GM20000 (cell line): Measurements from ENCODE around the gene PALM.
"Not testable (repeated sequence)": the region's sequence is repeated elsewhere in the genome, so short reads cannot be mapped to it uniquely, and the experiment has no call there.

Experiments used
- DNase-seq: peaks from one replicate; pipeline ENCODE4 v3.0.0; 2012; ENCODE audit warnings: low spot score
- TF ChIP-seq, protein P1 (sequence below): IDR thresholded peaks from 2 replicates; pipeline ENCODE4 v1.5.1; 2012; ENCODE audit warnings: mild to moderate bottlenecking, control low read depth; ENCODE audit errors: extremely low read depth, missing control alignments

Gene PALM

DNA sequence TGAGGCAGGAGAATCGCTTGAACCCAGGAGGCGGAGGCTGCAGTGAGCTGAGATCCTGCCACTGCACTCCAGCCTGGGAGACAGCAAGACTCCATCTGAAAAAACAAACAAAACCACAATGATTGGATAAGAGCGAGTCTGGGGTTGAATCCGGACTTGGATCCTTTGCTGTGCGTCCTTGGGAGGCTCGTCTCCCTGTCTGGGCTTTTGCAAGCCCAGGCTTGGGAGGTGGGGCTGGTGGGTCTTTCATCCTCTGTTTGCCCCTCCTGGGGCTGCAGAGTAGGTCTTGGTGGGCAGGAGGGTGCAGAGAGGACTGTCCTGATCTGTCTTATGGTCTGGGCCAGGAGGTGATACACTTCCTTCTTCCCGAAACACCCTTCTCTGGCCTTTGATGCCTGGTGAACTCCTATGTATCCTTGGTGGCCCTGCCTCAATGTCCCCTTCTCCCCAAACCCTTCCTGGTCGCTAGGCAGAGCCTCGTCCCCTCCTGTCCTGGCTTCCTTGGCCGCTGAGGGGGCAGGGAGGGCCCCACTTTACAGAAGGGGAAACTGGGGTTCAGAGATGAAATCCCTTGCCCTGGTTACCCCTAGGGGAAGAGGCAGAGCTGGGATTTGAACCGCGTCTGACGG, 16.8 kb downstream of the PALM start:
- TF ChIP-seq, protein P1, sequence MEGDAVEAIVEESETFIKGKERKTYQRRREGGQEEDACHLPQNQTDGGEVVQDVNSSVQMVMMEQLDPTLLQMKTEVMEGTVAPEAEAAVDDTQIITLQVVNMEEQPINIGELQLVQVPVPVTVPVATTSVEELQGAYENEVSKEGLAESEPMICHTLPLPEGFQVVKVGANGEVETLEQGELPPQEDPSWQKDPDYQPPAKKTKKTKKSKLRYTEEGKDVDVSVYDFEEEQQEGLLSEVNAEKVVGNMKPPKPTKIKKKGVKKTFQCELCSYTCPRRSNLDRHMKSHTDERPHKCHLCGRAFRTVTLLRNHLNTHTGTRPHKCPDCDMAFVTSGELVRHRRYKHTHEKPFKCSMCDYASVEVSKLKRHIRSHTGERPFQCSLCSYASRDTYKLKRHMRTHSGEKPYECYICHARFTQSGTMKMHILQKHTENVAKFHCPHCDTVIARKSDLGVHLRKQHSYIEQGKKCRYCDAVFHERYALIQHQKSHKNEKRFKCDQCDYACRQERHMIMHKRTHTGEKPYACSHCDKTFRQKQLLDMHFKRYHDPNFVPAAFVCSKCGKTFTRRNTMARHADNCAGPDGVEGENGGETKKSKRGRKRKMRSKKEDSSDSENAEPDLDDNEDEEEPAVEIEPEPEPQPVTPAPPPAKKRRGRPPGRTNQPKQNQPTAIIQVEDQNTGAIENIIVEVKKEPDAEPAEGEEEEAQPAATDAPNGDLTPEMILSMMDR, result no peak
- DNase-seq, result no peak

DNA sequence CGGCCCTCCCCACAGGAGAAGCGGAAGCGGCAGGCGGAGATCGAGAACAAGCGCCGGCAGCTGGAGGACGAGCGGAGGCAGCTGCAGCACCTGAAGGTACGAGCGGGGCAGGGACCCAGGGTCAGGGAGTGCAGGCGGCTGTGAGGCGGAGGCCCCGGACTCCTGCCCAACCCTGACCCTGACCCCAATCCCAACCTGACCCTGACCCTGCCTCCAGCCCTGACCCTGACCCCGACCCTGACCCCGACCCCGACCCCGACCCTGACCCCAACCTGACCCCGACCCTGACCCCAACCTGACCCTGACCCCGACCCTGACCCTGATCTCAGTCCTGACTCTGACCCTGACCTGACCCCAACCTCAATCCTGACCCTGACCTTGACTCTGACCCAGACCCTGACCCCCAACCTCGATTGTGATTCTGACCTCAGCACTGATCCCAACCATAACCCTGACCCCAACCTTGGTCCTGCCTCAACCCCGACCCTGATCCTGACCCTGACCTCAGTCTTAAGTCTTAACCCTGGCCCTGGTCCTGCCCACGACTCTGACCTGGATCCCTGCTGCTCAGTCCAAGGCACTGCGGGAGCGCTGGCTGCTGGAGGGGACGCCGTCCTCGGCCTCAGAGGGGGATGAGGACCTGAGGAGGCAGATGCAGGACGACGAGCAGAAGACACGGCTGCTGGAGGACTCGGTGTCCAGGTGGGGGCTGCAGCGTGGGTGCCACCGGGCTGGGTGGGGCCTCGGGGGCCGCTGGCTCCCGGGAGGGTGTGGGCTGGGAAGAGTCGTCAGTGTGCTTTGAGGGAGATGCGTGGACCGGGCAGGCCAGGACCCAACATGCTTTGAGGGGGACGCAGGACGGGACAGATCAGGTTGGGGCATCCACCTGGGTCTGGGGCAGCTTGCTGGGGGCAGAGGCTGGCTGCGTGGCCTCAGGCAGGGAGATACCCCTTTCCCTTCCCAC, 18.5 kb downstream of the PALM start:
- no peak for DNase-seq
- TF ChIP-seq, protein P1, result no peak

DNA sequence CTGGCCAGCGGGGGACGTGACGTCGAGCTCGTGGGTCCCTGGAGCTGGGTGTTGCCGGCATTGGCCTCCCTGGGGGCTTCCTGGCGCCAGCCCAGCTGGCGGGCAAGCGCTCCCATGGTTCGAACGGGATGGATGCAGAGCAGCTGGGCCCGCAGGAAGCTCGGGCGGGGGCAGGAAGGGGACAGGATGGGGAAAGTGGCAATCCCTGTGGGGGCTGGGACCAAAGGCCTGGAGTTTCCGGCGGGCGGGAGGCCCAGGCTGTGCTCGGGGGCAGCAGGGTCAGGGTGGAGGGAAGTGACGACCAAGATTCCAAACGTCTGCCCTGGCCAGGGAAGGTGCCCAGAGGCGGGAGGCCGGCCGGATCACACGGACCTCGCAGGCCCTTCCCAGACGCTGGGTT, 19.3 kb downstream of the PALM start:
- TF ChIP-seq, protein P1, result no peak
- DNase-seq, result no peak

DNA sequence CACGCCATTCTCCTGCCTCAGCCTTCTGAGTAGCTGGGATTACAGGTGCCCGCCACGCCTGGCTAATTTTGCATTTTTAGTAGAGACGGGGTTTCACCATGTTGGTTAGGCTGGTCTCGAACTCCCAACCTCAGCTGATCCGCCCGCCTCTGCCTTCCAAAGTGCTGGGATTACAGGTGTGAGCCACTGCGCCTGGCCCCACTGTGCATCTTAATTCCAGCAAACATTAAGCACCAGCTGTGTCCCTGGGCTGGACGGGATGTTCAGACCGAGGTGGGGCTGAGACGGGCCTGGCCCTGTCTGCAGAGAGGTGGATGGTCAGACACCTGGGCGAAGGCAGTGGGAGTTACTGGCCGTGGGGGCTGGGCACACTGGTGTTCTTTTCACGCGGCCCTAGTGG, 20.8 kb downstream of the PALM start:
- DNase-seq, result not testable (repeated sequence)

DNA sequence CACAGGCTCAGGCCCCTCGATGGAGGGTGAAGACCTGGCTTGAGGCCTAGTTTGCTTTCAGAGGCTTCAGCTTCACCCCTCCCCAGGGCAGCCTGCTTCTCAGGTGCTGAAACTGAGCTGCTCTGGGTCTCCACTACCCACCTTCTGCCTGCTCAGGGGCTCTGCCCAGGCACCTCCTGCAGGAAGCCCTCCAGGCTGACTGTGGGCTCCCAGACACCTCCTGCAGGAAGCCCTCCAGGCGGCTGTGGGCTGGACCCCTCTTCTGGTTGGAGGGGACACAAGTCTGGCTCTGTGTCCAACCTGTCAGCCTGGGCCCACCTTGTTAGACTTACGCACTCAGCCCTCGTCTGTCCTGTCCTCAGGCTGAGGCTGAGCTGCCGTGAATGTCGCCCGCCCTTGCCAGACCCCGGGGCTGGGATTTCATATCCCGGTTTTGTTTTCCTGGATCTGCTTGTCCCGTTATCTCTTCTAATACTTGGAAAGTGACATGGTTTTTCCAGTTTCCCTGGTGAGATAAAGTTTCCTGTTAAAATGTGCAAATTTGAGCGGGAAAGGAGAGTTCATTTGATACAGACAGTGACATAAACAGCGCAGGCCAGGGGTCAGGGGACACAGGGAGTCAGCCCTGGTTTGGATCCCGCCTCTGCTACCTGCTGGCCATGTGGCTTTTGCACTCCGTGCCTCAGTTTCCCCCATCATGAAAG, 21.4 kb downstream of the PALM start:
- TF ChIP-seq, protein P1, result no peak
- DNase-seq, result no peak

DNA sequence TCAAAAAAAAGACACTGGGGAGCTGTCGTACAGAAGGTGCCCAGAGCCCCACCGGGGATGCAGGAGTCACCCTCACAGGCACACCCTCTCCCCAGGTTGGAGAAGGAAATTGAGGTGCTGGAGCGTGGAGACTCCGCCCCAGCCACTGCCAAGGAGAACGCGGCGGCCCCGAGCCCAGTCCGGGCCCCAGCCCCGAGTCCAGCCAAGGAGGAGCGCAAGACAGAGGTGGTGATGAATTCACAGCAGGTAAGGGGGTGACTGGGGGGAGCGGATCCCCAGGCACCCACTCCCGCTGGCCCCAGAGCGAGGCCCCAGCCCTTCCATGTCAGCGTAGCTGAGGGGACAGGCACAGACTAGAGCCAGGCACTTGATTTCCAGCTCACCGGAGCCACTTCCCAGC, 22.3 kb downstream of the PALM start:
- TF ChIP-seq, protein P1, result no peak
- DNase-seq, result no peak

DNA sequence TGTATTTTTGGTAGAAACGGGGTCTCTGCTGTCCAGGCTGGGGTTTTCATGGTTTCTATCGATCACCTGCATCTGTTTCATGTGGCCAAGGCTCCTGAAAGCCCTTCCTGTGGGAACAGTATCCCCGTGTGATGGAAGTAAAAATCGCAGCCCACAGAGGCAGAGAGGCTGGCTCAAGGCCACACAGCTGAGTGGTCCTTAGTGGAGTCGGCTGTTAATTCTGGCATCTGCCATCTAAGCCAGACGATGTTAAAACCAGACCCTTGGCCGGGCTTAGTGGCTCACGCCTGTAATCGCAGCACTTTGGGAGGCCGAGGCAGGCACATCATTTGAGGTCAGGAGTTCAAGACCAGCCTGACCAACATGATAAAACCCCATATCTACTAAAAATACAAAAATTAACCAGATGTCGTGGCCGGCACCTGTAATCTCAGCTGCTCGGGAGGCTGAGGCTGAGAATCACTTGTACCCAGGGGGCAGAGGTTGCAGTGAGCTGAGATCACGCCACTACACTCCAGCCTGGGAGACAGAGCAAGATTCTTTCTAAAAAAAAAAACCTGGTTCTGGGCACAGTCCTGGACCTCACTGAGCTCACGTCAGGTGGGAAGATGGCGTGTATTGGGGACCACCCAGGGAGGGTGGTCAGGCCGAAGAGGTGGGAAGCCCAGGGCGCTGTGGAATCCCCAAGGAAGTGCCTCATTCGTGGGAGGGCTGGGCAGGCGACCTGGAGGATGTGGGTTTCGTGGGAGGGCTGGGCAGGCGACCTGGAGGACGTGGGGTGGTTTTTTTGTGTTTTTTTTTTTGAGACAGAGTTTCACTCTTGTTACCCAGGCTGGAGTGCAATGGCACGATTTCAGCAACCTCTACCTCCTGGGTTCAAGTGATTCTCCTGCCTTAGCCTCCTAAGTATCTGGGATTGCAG, 23.7 kb downstream of the PALM start:
- no peak for DNase-seq
- TF ChIP-seq, protein P1, result no peak
